Endothelial cell (in vitro differentiated cells): ENCODE data around the gene DEXI. TPM values are rescaled to one million over a fixed set of nuclear protein-coding genes. Genes with fewer than 3 reads are reported as not detected.

ENCODE experiments used
- DNase-seq: peaks from one replicate; pipeline ENCODE4 v3.0.0; 2021; ENCODE audit warnings: low spot score
- H3K27ac Mint-ChIP-seq: one replicate; pipeline ENCODE4 v1.8.0; 2021; ENCODE audit warnings: mixed read lengths, inconsistent platforms; ENCODE audit not compliant: unreplicated experiment
- H3K27me3 Mint-ChIP-seq: one replicate; pipeline ENCODE4 v1.8.0; 2021; ENCODE audit warnings: mild to moderate bottlenecking, moderate library complexity, mixed read lengths, inconsistent platforms; ENCODE audit not compliant: unreplicated experiment
- H3K36me3 Mint-ChIP-seq: one replicate; pipeline ENCODE4 v1.8.0; 2021; ENCODE audit warnings: mild to moderate bottlenecking, low read depth, mixed read lengths, inconsistent platforms; ENCODE audit not compliant: unreplicated experiment
- H3K4me1 Mint-ChIP-seq: one replicate; pipeline ENCODE4 v1.8.0; 2021; ENCODE audit warnings: mild to moderate bottlenecking, mixed read lengths, inconsistent platforms; ENCODE audit not compliant: unreplicated experiment
- H3K4me3 Mint-ChIP-seq: one replicate; pipeline ENCODE4 v1.8.0; 2021; ENCODE audit warnings: mild to moderate bottlenecking, mixed read lengths, inconsistent platforms; ENCODE audit not compliant: unreplicated experiment
- H3K9me3 Mint-ChIP-seq: one replicate; pipeline ENCODE4 v1.8.0; 2021; ENCODE audit warnings: mixed read lengths, inconsistent platforms; ENCODE audit not compliant: unreplicated experiment
- CTCF ChIP-seq: fragments of 200-600 bp; sonication (generic); IDR thresholded peaks from one replicate; pipeline ENCODE4 v1.5.0; 2021; ENCODE audit warnings: antibody characterized with exemption; ENCODE audit not compliant: unreplicated experiment
- total RNA-seq: library from RNA; stranded (reverse); fragmentation: NEBNext Ultra II Directional; extraction: Animal tissue kit (Norgen Biotek cat#: 25700); gene quantifications from one replicate; pipeline ENCODE4 v1.2.1, GENCODE V29; 2021; ENCODE audit not compliant: unreplicated experiment

DEXI gene
- total RNA-seq, 1 donor from 2014 or later: 37.9 TPM

- no peak overlapping the region for H3K4me3 Mint-ChIP-seq
- no peak for DNase-seq
- no peak for TF ChIP-seq CTCF
- peaks cover 3% of the 10 kb centered on the region for H3K27me3 Mint-ChIP-seq
- peaks cover 33% of the 10 kb centered on the region for H3K4me1 Mint-ChIP-seq
- no peaks in the 10 kb centered on the region for H3K9me3 Mint-ChIP-seq
- H3K27ac Mint-ChIP-seq: no peak overlapping the region
- peaks cover 36% of the 10 kb centered on the region for H3K36me3 Mint-ChIP-seq
Observed at GRCh38 chr16:10964891-10965326, 22.6 kb upstream of the DEXI start.

- TF ChIP-seq CTCF: peak; percentile 81
- H3K27ac Mint-ChIP-seq: no peak overlapping the region
- no peaks in the 10 kb centered on the region for H3K9me3 Mint-ChIP-seq
- H3K4me1 Mint-ChIP-seq: peaks cover 33% of the 10 kb centered on the region
- DNase-seq: peak; percentile 88
- peaks cover 3% of the 10 kb centered on the region for H3K27me3 Mint-ChIP-seq
- H3K36me3 Mint-ChIP-seq: peaks cover 36% of the 10 kb centered on the region
- no peak overlapping the region for H3K4me3 Mint-ChIP-seq
Observed at GRCh38 chr16:10964039-10964890, 22.0 kb upstream of the DEXI start.

GRCh38 chr16:10961231-10961630 is 19.0 kb upstream of the DEXI start:
- Mint-ChIP-seq H3K27me3 (peaks cover 3% of the 10 kb centered on the region), H3K4me3 (no peak overlapping the region), H3K9me3 (no peaks in the 10 kb centered on the region), H3K4me1 (peaks cover 37% of the 10 kb centered on the region), H3K36me3 (peaks cover 39% of the 10 kb centered on the region), H3K27ac (no peak overlapping the region)
- TF ChIP-seq CTCF: no peak
- no peak for DNase-seq

DNA sequence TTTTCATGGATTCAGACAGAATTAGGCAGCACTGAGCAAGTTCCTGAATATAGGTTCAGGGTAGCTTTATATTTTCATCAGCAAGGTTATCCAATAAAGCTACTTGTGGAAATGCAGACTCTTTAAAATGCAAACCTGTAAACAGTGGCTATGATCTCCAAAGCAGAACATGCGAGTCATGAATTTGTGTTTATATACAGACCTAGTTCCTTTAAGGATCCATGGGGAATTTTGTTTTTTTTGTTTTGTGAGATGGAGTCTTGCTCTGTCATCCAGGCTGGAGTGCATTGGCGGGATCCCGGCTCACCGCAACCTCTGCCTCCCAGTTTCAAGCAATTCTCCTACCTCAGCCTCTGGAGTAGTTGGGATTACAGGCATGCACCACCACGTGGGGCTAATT is 16.9 kb upstream of the DEXI start:
- Mint-ChIP-seq H3K9me3 (no peaks in the 10 kb centered on the region), H3K27ac (no peak overlapping the region), H3K4me3 (no peak overlapping the region), H3K4me1 (peaks cover 49% of the 10 kb centered on the region), H3K36me3 (peaks cover 30% of the 10 kb centered on the region), H3K27me3 (peaks cover 3% of the 10 kb centered on the region)
- no peak for DNase-seq
- TF ChIP-seq CTCF: no peak

- peaks cover 52% of the 10 kb centered on the region for H3K4me1 Mint-ChIP-seq
- H3K27me3 Mint-ChIP-seq: peaks cover 3% of the 10 kb centered on the region
- no peak overlapping the region for H3K4me3 Mint-ChIP-seq
- peaks cover 24% of the 10 kb centered on the region for H3K36me3 Mint-ChIP-seq
- no peak for TF ChIP-seq CTCF
- DNase-seq: no peak
- no peaks in the 10 kb centered on the region for H3K9me3 Mint-ChIP-seq
- H3K27ac Mint-ChIP-seq: no peak overlapping the region
Observed at GRCh38 chr16:10957771-10958482, 15.7 kb upstream of the DEXI start.
